GM19351 (cell line): ENCODE results near the gene GLB1L3.
"Not testable (repeated sequence)": the region's sequence is repeated elsewhere in the genome, so short reads cannot be mapped to it uniquely, and the experiment has no call there.

ENCODE experiments used
- ATAC-seq: cut with Tn5 transposase; IDR thresholded peaks from one replicate; pipeline ENCODE4 v1.9.1; 2021; ENCODE audit warnings: mild to moderate bottlenecking, moderate library complexity; ENCODE audit not compliant: unreplicated experiment

Gene GLB1L3

GRCh38 chr11:134273317-134273712, 2.9 kb upstream of the GLB1L3 start:
- no peak for ATAC-seq

GRCh38 chr11:134275188-134275533, 1.0 kb upstream of the GLB1L3 start:
- ATAC-seq: no peak

GRCh38 chr11:134276396-134277182, 410 bp downstream of the GLB1L3 start:
- peak; percentile 12 for ATAC-seq

GRCh38 chr11:134277183-134278001, 1.2 kb downstream of the GLB1L3 start:
- ATAC-seq: no peak

GRCh38 chr11:134278356-134278755, 2.2 kb downstream of the GLB1L3 start:
- ATAC-seq: no peak

DNA sequence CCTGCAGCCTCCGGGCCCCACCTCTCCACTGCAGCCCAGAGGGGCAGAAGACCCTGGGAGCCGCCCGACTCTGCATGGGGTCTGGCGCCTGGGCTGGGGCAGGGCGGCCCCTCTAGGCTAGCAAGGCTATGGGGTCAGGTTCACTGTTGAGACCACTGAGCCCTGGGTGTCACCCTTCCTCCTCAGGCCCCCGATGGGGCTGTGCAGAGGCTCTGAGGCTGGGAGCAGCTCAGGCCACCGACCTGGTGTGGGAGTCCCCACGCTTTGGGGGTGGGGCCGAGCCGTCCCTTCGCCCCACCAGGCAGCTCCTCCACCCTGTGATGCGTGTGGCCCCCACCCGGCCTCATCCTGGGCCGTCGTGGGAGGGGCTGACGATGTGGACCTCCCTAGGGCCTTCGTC, 5.5 kb downstream of the GLB1L3 start:
- ATAC-seq: not testable (repeated sequence)

DNA sequence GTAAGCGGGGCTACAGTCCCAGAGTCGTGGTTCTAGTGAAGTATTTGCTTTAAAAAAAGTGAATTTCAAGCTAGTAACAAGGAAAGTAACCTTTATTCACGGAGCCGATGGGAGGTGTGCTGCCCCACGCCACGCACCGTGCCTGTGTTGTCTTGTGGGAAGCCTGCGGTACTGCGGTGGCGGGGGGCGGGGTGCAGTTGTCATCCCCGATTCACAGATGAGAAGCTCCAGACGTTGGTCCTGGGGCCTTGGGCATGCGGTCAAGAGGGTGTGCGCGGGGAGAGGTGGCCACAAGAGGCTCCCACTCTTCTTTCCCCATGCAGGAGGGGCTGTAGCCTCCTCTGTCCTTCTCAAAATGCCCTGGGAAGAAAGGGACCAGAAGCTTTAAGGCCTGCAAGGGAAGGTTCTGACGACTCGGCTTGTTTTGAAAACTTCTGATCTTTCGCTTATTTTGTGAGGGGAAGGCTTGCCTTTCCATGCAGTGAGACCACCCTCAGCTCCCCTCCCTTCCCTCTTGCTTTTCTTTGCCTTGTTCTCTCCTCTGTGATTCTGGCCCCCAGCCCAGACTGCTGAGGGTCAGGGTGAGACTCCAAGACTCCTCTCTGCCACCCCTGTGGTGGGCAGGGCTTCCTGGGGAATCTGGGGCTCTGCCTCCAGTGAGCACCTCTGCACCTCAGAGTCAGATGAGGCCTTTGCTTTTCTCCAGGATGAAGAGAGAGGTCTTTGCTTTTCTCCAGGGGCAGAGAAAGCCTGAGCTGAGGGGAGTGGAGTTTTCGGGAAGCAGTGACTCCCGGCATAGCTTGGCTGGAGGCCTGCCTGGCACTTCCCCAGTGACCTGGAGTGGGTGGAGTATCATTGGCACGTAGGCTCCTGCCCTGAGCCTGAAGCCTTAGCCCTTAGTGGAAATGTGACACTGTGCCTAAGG, 6.2 kb downstream of the GLB1L3 start:
- ATAC-seq: no peak

GRCh38 chr11:134283461-134284230, 7.5 kb downstream of the GLB1L3 start:
- no peak for ATAC-seq

GRCh38 chr11:134284349-134284748, 8.2 kb downstream of the GLB1L3 start:
- not testable (repeated sequence) for ATAC-seq

DNA sequence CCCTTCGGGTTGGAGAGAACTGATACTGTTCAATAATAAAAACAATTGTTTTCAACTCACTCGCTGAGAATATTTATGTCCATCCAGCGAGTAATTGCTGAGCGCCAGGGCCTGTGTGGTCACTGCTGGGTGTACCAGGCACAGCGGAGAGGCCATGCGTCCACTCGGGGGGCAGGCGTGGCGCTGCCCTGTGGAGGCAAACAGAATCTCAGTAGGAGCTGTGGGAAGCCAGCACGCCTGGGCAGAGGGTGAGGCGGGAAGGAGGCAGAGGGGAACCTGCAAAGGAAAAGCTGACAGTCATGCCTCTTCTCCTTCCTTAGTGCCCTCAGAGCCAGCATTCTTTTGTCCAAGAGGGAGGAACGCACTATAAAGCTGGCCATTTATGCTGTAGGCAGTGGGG, 11.4 kb downstream of the GLB1L3 start:
- no peak for ATAC-seq

- no peak for ATAC-seq
These were observed 12.3 kb downstream of the GLB1L3 start for GRCh38 chr11:134288486-134288885.

- no peak for ATAC-seq
These were observed 13.0 kb downstream of the GLB1L3 start for GRCh38 chr11:134289167-134289566.

GRCh38 chr11:134289789-134290188, 13.6 kb downstream of the GLB1L3 start:
- ATAC-seq: no peak

DNA sequence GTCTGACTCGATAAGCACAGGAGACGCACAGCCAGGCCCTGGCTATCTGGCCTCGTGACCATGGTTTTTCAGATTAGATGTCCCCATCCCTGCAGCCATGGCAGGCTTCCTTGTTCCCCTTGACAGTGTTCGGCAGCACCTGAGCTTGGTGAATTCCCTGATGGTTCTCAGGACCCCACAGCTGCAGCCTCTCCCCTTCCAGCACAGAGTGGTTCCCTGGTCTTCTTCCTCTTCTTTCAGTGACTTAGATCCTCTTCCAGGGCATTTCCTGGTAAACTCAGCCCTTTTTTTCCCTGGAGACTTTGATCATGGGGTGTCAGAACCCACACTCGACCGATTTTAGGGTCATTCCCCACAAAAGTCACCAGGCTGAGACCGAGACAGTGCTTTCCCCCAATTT, 14.5 kb downstream of the GLB1L3 start:
- ATAC-seq: no peak

GRCh38 chr11:134291196-134291595, 15.0 kb downstream of the GLB1L3 start:
- ATAC-seq: no peak

- ATAC-seq: no peak
These were observed 16.5 kb downstream of the GLB1L3 start for GRCh38 chr11:134292661-134293060.

DNA sequence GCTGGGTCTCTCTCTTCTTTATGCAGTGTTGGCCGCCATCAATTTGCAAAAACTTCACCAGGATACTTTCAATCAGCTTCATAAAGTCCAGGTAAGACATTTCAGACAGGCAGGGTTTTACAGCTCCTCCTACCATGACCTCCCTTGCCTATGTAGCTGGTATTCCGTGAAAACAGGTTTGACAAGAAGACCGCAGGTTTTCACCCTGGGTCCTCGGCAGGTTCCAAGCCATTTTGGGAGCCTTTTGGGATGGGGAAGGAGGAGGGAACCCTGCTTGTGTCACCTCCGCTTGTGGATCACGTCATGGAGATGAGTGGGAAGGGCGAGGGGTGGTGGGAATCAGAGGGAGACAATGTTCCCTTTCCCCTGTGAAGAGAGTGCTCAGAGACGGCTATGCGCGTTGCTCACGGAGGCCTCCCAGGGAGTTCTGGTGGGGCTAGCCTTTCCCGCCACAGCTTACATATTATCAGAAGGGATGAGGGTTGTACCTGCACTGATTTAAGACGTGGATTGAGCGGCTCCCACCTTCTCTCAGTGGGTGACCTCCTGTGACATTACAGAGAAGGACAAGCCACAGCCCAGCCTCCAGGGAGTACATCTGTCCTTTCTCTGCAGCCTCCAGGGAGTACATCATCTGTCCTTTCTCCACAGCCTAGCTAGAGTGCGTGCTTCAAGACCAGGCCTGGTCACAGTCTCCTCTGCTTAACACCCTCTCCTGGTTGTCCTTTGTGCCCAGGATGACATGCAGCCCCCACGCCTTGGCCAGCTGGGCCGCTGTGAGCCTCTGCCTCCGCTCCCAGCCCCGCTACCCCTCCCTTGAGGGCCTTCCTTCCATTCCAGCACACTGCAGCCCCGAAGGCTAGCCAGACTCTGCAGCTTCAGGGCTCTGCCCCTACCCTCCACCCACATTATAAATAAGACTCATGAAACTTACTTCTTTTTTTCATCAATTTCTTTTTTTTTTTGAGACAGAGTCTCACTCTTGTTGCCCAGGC, 17.2 kb downstream of the GLB1L3 start:
- ATAC-seq: no peak

GRCh38 chr11:134294664-134295063, 18.5 kb downstream of the GLB1L3 start:
- ATAC-seq: no peak

GRCh38 chr11:134312223-134312622, 36.0 kb downstream of the GLB1L3 start:
- no peak for ATAC-seq
